SW480 (cell line): Measurements from ENCODE around the gene HEATR5A.
"Not testable (repeated sequence)": the region's sequence is repeated elsewhere in the genome, so short reads cannot be mapped to it uniquely, and the experiment has no call there.

ENCODE experiments used
- DNase-seq: peaks from one replicate; pipeline ENCODE4 v3.0.0-alpha.2; 2016; ENCODE audit warnings: low spot score

Gene HEATR5A

GRCh38 chr14:31420319-31421111 is at the start of gene HEATR5A:
Gene HEATR5A, minus strand, starts transcription at chr14:31420550. Its CDS starts 17,575 bp downstream, at chr14:31402975.
- peak; percentile 90 for DNase-seq

- DNase-seq, result no peak
Measured at GRCh38 chr14:31466554-31466953, 46.2 kb upstream of the HEATR5A start.

- no peak for DNase-seq
Measured at GRCh38 chr14:31465111-31465510, 44.8 kb upstream of the HEATR5A start.

- DNase-seq, result not testable (repeated sequence)
Measured at GRCh38 chr14:31462450-31462849, 42.1 kb upstream of the HEATR5A start.

- no peak for DNase-seq
Measured at GRCh38 chr14:31461545-31461944, 41.2 kb upstream of the HEATR5A start.

- DNase-seq, result no peak
Measured at GRCh38 chr14:31457665-31458659, 37.6 kb upstream of the HEATR5A start.

- peak; percentile 91 for DNase-seq
Measured at GRCh38 chr14:31456841-31457664, 36.7 kb upstream of the HEATR5A start, which contains the start of gene DTD2. Gene DTD2, minus strand, starts transcription at chr14:31457506. Its CDS starts 113 bp downstream, at chr14:31457393.

GRCh38 chr14:31449971-31450610 is 29.7 kb upstream of the HEATR5A start:
- DNase-seq, result peak; percentile 31

GRCh38 chr14:31449136-31449535 is 28.8 kb upstream of the HEATR5A start:
- DNase-seq, result no peak

GRCh38 chr14:31445703-31446102 is 25.4 kb upstream of the HEATR5A start:
- DNase-seq, result no peak

GRCh38 chr14:31442284-31442683 is 21.9 kb upstream of the HEATR5A start:
- DNase-seq, result no peak

GRCh38 chr14:31441273-31442111 is 21.1 kb upstream of the HEATR5A start:
- DNase-seq, result peak; percentile 28

GRCh38 chr14:31440280-31440679 is 19.9 kb upstream of the HEATR5A start:
- no peak for DNase-seq

- DNase-seq, result no peak
Measured at GRCh38 chr14:31439561-31439960, 19.2 kb upstream of the HEATR5A start.

- not testable (repeated sequence) for DNase-seq
Measured at GRCh38 chr14:31437045-31437691, 16.8 kb upstream of the HEATR5A start.

- DNase-seq, result no peak
Measured at GRCh38 chr14:31435276-31435675, 14.9 kb upstream of the HEATR5A start.

GRCh38 chr14:31430634-31431264 is 10.4 kb upstream of the HEATR5A start:
- DNase-seq, result no peak

- no peak for DNase-seq
Measured at GRCh38 chr14:31429791-31430190, 9.4 kb upstream of the HEATR5A start.

- DNase-seq, result no peak
Measured at GRCh38 chr14:31428011-31428410, 7.7 kb upstream of the HEATR5A start.
